OCI-LY1 (cell line): ENCODE measurements around the gene SLC25A39.
"Not testable (repeated sequence)": the region's sequence is repeated elsewhere in the genome, so short reads cannot be mapped to it uniquely, and the experiment has no call there.

Experiments used
- H2AFZ ChIP-seq: fragments of 200-600 bp; sonication (generic), shearing (Covaris generic); 2 replicates; pipeline ENCODE4 v1.6.0; 2014; ENCODE audit warnings: antibody characterized with exemption, mild to moderate bottlenecking, low read length
- H3F3A ChIP-seq: fragments of 200-600 bp; sonication (generic), shearing (Covaris generic); 2 replicates; pipeline ENCODE4 v1.6.0; 2014; ENCODE audit warnings: mild to moderate bottlenecking, antibody characterized with exemption, low read length, moderate library complexity; ENCODE audit not compliant: insufficient read depth
- H3K27ac ChIP-seq: fragments of 200-600 bp; sonication (generic); 2 replicates; pipeline ENCODE4 v1.5.1; 2014; ENCODE audit warnings: low read length, mixed run types, mild to moderate bottlenecking, low read depth; ENCODE audit not compliant: poor library complexity, severe bottlenecking
- H3K27me3 ChIP-seq: fragments of 200-600 bp; sonication (generic); 2 replicates; pipeline ENCODE4 v1.6.0; 2014; ENCODE audit warnings: antibody characterized with exemption, mild to moderate bottlenecking, low read length, moderate library complexity; ENCODE audit not compliant: insufficient read depth
- H3K36me3 ChIP-seq: fragments of 200-600 bp; sonication (generic); 2 replicates; pipeline ENCODE4 v1.6.1; 2014; ENCODE audit warnings: mild to moderate bottlenecking, antibody characterized with exemption, low read length, moderate library complexity, mixed read lengths; ENCODE audit not compliant: insufficient read depth
- H3K4me1 ChIP-seq: fragments of 200-600 bp; sonication (generic); 2 replicates; pipeline ENCODE4 v1.5.1; 2014; ENCODE audit warnings: mild to moderate bottlenecking, low read length, moderate library complexity; ENCODE audit not compliant: insufficient read depth, severe bottlenecking
- H3K4me2 ChIP-seq: fragments of 200-600 bp; sonication (generic), shearing (Covaris generic); 2 replicates; pipeline ENCODE4 v1.6.1; 2014; ENCODE audit warnings: low read length
- H3K4me3 ChIP-seq: fragments of 200-600 bp; sonication (generic); 2 replicates; pipeline ENCODE4 v1.5.1; 2014; ENCODE audit warnings: low read length, low read depth, mild to moderate bottlenecking, mixed read lengths; ENCODE audit not compliant: poor library complexity, severe bottlenecking
- H3K79me2 ChIP-seq: fragments of 200-600 bp; shearing (Covaris generic); 2 replicates; pipeline ENCODE4 v1.6.1; 2016; ENCODE audit warnings: mixed run types, low read length, mixed read lengths; ENCODE audit not compliant: insufficient read depth
- H3K9ac ChIP-seq: fragments of 200-600 bp; sonication (generic), shearing (Covaris generic); 2 replicates; pipeline ENCODE4 v1.6.1; 2014; ENCODE audit warnings: mild to moderate bottlenecking, low read length, mixed read lengths
- H3K9me2 ChIP-seq: fragments of 200-600 bp; sonication (generic), shearing (Covaris generic); 2 replicates; pipeline ENCODE4 v1.6.1; 2014; ENCODE audit warnings: low read depth, mild to moderate bottlenecking, low read length, mixed read lengths
- H3K9me3 ChIP-seq: fragments of 200-600 bp; shearing (Covaris generic); 2 replicates; pipeline ENCODE4 v1.6.1; 2014; ENCODE audit warnings: low read length, mixed read lengths
- H4K20me1 ChIP-seq: fragments of 200-600 bp; sonication (generic), shearing (Covaris generic); 2 replicates; pipeline ENCODE4 v1.6.0; 2016; ENCODE audit warnings: mild to moderate bottlenecking, low read length; ENCODE audit not compliant: insufficient read depth
- CTCF ChIP-seq: fragments of 200-600 bp; sonication (generic), shearing (Covaris generic); IDR thresholded peaks from 2 replicates; pipeline ENCODE4 v1.5.1; 2017; ENCODE audit warnings: mild to moderate bottlenecking, antibody characterized with exemption, low read length, moderate library complexity, mixed read lengths
- EZH2 ChIP-seq: fragments of 200-600 bp; sonication (generic), shearing (Covaris generic); IDR thresholded peaks from 2 replicates; pipeline ENCODE4 v1.8.0; 2017; ENCODE audit warnings: borderline replicate concordance, mixed run types, mild to moderate bottlenecking, antibody characterized with exemption, low read length, moderate library complexity, mixed read lengths

The SLC25A39 gene

DNA sequence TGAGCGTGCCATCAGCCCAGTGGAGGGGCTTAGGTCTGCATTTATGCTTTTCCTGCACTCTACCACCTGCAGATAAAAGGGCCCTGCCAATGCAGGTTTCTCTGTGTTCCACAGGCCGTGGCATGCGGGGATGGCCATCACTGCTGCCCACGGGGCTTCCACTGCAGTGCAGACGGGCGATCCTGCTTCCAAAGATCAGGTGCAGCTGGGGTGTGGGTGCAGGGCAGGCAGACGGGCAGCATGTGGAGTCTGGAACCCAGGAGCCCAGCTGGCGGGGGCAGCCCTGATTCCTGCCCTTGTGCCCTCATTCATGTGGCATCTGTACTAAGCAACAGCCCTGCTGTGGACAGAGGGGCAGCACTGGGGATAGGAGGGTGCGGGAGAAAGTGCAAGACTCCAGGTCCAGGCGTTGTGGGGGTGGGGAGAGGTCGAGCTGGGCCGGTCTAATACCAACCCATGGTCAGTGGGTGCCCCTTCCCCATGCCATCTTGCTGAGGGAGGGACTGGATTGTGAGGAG lies 25.0 kb upstream of the SLC25A39 start:
- no peaks in the 10 kb centered on the region for H3K9me3 ChIP-seq
- H3K9ac ChIP-seq: no peak overlapping the region
- no peaks in the 10 kb centered on the region for H4K20me1 ChIP-seq
- H3K27ac ChIP-seq: no peak overlapping the region
- no peaks in the 10 kb centered on the region for H3K79me2 ChIP-seq
- H3F3A ChIP-seq: no peaks in the 10 kb centered on the region
- H2AFZ ChIP-seq: no peak overlapping the region
- H3K27me3 ChIP-seq: no peaks in the 10 kb centered on the region
- peaks cover 37% of the 10 kb centered on the region for H3K4me1 ChIP-seq
- H3K36me3 ChIP-seq: no peaks in the 10 kb centered on the region
- no peak overlapping the region for H3K4me3 ChIP-seq
- H3K9me2 ChIP-seq: no peaks in the 10 kb centered on the region
- no peak for TF ChIP-seq CTCF
- no peak for TF ChIP-seq EZH2
- H3K4me2 ChIP-seq: no peak overlapping the region

GRCh38 chr17:44348988-44349364 lies 24.4 kb upstream of the SLC25A39 start:
- no peak overlapping the region for H3K9ac ChIP-seq

GRCh38 chr17:44348234-44348987 lies 23.8 kb upstream of the SLC25A39 start:
- H2AFZ ChIP-seq: no peak overlapping the region
- no peaks in the 10 kb centered on the region for H3K36me3 ChIP-seq
- H3K9ac ChIP-seq: no peak overlapping the region
- no peaks in the 10 kb centered on the region for H3K9me3 ChIP-seq
- no peaks in the 10 kb centered on the region for H3K27me3 ChIP-seq
- no peak overlapping the region for H3K4me2 ChIP-seq
- H4K20me1 ChIP-seq: no peaks in the 10 kb centered on the region
- H3K27ac ChIP-seq: no peak overlapping the region
- peaks cover 39% of the 10 kb centered on the region for H3K4me1 ChIP-seq
- H3K4me3 ChIP-seq: no peak overlapping the region
- H3F3A ChIP-seq: no peaks in the 10 kb centered on the region
- no peak for TF ChIP-seq EZH2
- no peak for TF ChIP-seq CTCF
- H3K9me2 ChIP-seq: no peaks in the 10 kb centered on the region
- no peaks in the 10 kb centered on the region for H3K79me2 ChIP-seq

More at GRCh38 chr17:44348988-44349364, 24.4 kb upstream of the SLC25A39 start:
- TF ChIP-seq CTCF (no peak), EZH2 (no peak)
- Histone ChIP-seq H2AFZ (no peak overlapping the region), H3K9me2 (no peaks in the 10 kb centered on the region), H3F3A (no peaks in the 10 kb centered on the region), H3K27me3 (no peaks in the 10 kb centered on the region), H4K20me1 (no peaks in the 10 kb centered on the region), H3K79me2 (no peaks in the 10 kb centered on the region), H3K4me2 (no peak overlapping the region), H3K36me3 (no peaks in the 10 kb centered on the region), H3K27ac (no peak overlapping the region), H3K4me3 (no peak overlapping the region), H3K4me1 (peaks cover 39% of the 10 kb centered on the region), H3K9me3 (no peaks in the 10 kb centered on the region)

- H3K9ac ChIP-seq, H3K9me3 ChIP-seq, H3K79me2 ChIP-seq, H3K27me3 ChIP-seq, H3F3A ChIP-seq, H3K4me2 ChIP-seq, H2AFZ ChIP-seq, H3K27ac ChIP-seq, H4K20me1 ChIP-seq, H3K9me2 ChIP-seq, H3K36me3 ChIP-seq, H3K4me3 ChIP-seq: not testable (repeated sequence)
- peaks cover 39% of the 10 kb centered on the region for H3K4me1 ChIP-seq
Measured at GRCh38 chr17:44347206-44348055, 22.8 kb upstream of the SLC25A39 start.
